ENCODE results near the gene BDKRB2. TPM values are rescaled to one million over a fixed set of nuclear protein-coding genes. Genes with fewer than 3 reads are reported as not detected.
"Not testable (repeated sequence)": the region's sequence is repeated elsewhere in the genome, so short reads cannot be mapped to it uniquely, and the experiment has no call there.

BDKRB2 gene
- total and polyA plus RNA-seq, 2 of the 8 experiments (the other 6 are each of a cell fraction or from before 2014, with no cell fraction given) = 0.13 to 0.21 TPM

GRCh38 chr14:96245074-96245473 is 40.4 kb downstream of the BDKRB2 start:
- not testable (repeated sequence) for H4K91ac ChIP-seq (replicated peaks; ENCODE audit: insufficient read length, low read length); H3K4me2 ChIP-seq (ENCODE audit: insufficient read depth in 1 of 2, low read depth in 2 of 2, low read length in 2 of 2); H3K36me3 ChIP-seq (ENCODE audit: control insufficient read depth in 2 of 4, insufficient read depth in 4 of 4, low read length in 3 of 4); H3K4ac ChIP-seq (replicated peaks; ENCODE audit: insufficient read length, low read depth, low read length); H3K18ac ChIP-seq (ENCODE audit: extremely low read depth, low read length); H2BK5ac ChIP-seq (ENCODE audit: low read depth, low read length); H3K27ac ChIP-seq (ENCODE audit: low read depth, low read length); H4K8ac ChIP-seq (ENCODE audit: extremely low read depth, insufficient read depth, low read length); H4K20me1 ChIP-seq (replicated peaks in 1 of 2; ENCODE audit: control insufficient read depth in 1 of 2, insufficient read depth in 2 of 2, low read length in 2 of 2); H3K4me3 ChIP-seq (ENCODE audit: extremely low read depth in 1 of 4, insufficient read depth in 2 of 4, low read depth in 3 of 4, low read length in 4 of 4); H3K79me1 ChIP-seq (ENCODE audit: low read depth, low read length); H3K56ac ChIP-seq (replicated peaks; ENCODE audit: insufficient read length, low read depth, low read length); H2AK5ac ChIP-seq (ENCODE audit: low read depth, low read length); H3K9ac ChIP-seq (replicated peaks in 1 of 4; ENCODE audit: extremely low read depth in 1 of 4, low read depth in 3 of 4, low read length in 3 of 4); DNase-seq (ENCODE audit: low read depth in 1 of 2, low spot score in 2 of 2); H2BK120ac ChIP-seq (replicated peaks; ENCODE audit: low read depth, low read length); H4K5ac ChIP-seq (ENCODE audit: insufficient read length, low read depth, low read length); H3K23ac ChIP-seq (ENCODE audit: insufficient read length); H3K14ac ChIP-seq (ENCODE audit: insufficient read length); H2BK20ac ChIP-seq (ENCODE audit: low read length); H2BK12ac ChIP-seq (ENCODE audit: low read depth, low read length); H3K4me1 ChIP-seq (replicated peaks in 1 of 4; ENCODE audit: control insufficient read depth in 3 of 4, insufficient read depth in 4 of 4, low read length in 3 of 4); H2BK15ac ChIP-seq (ENCODE audit: low read length); H3K79me2 ChIP-seq (ENCODE audit: control insufficient read depth in 1 of 2, insufficient read depth in 2 of 2, low read length in 2 of 2); FAIRE-seq; H2AFZ ChIP-seq (ENCODE audit: low read length); H3K23me2 ChIP-seq (ENCODE audit: low read depth, low read length); H3K27me3 ChIP-seq (replicated peaks in 1 of 4; ENCODE audit: control insufficient read depth in 3 of 4, extremely low read depth in 1 of 4, insufficient read depth in 3 of 4, low read length in 3 of 4)
- 90% methylated on average over 3 of the region's 3 CpGs; no CpG with 5 or more reads in 1 of the 2 experiments for WGBS, 2 experiments (ENCODE audit: extremely low coverage in 1 of 2, insufficient coverage in 1 of 2, insufficient read length in 1 of 2, insufficient replicate concordance in 2 of 2, low coverage in 1 of 2, low lambda C conversion rate in 2 of 2, missing lambda C conversion rate in 1 of 2)
- ChIA-PET POLR2A (ENCODE audit: partially characterized antibody) (interaction anchor here (0.6 kb wide), 1 partner anchor 11 kb away, joined by 3 read pairs; no protein-coding TSS in a partner anchor), CTCF (ENCODE audit: partially characterized antibody) (interaction anchor here (1.1 to 1.4 kb wide), 2 partner anchors 146 to 189 kb away, joined by 3 read pairs; no protein-coding TSS in a partner anchor)
- H3K9me3 ChIP-seq (ENCODE audit: insufficient read depth in 2 of 2, low read depth in 1 of 2, low read length in 1 of 2) = peaks cover 3 to 16% of the 10 kb centered on the region in 2 experiments; a peak in 3 of 4 replicates

Data from H1 (cell line).